Fibroblast of gingiva (primary cell): ENCODE data around the gene APCDD1.
"Not testable (repeated sequence)": the region's sequence is repeated elsewhere in the genome, so short reads cannot be mapped to it uniquely, and the experiment has no call there.

Experiments
- DNase-seq: peaks from one replicate; pipeline ENCODE4 v3.0.0-alpha.2; 2011; ENCODE audit warnings: low read depth

Gene APCDD1

DNA sequence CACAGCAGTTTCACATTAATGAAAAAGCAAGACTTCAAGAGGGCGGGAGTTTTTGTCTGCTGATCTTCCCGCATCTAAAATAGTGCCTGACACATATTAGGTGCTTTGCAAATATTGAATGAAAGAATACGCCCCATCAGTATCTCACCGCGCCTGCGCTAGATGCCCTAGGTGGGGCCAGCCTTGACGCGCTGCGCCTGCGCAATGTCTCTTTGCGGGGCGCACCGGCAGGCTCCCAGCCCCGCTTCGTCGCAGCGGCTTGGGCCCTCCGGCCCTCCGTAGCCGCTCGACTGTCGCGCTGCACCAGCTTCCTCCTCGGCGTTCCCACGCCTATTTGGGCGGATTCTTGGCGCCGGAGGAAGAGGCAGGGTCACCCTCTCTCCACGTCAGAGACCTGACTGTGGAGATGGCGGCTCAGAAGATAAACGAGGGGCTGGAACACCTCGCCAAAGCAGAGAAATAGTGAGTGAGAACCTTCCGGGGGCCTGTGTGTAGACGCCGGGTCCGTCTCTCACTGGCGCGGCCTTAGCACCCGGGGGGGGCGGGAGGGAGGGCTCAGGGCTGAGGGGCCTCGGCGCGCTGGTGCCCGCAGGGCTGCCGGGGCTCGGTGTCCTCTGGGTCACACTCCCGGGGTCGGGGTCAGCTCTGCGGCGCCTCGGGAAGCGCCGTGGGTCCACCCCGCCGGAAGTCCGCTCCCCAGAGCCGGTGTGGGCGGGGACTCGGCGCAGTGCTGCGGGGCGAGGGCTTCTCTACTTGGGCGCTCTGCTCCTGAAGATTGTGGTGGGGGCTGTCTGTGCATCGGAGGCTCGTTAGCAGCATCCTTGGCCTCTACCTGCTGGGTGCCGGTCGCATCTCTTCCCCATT, 71.5 kb downstream of the APCDD1 start, which contains the start of gene NAPG:
Gene NAPG, plus strand, starts transcription at position 331 of the 864 bp plus-strand sequence. Its CDS starts 76 bp downstream, at position 407.
- DNase-seq: peak; percentile 95

GRCh38 chr18:10526561-10526949, 72.1 kb downstream of the APCDD1 start:
- DNase-seq: no peak

- no peak for DNase-seq
These were observed 74.0 kb downstream of the APCDD1 start for GRCh38 chr18:10528439-10528838.

GRCh38 chr18:10530002-10530401, 75.6 kb downstream of the APCDD1 start:
- no peak for DNase-seq

- DNase-seq: no peak
These were observed 76.4 kb downstream of the APCDD1 start for GRCh38 chr18:10530852-10531251.

GRCh38 chr18:10533111-10533510, 78.7 kb downstream of the APCDD1 start:
- DNase-seq: no peak

- DNase-seq: no peak
These were observed 81.8 kb downstream of the APCDD1 start for GRCh38 chr18:10536280-10536679.

DNA sequence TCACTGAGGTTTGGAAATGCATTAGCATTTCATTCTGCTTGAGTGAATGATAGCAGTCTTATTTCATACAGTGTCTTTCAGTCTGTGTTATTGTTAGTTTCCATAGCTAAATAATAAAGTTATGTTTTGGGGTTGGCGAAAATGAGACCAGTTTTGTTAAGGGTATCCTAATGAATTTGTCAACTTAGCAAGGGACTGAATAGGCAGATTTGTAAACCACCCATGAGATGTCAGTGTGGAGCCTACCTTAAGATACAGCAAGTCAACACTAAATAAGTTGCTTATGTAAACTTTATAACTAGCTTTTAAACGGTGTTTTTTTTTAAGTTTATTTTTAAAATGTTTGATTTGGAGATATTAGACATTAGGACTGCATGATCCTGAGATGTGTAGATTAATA, 83.3 kb downstream of the APCDD1 start:
- DNase-seq: no peak

DNA sequence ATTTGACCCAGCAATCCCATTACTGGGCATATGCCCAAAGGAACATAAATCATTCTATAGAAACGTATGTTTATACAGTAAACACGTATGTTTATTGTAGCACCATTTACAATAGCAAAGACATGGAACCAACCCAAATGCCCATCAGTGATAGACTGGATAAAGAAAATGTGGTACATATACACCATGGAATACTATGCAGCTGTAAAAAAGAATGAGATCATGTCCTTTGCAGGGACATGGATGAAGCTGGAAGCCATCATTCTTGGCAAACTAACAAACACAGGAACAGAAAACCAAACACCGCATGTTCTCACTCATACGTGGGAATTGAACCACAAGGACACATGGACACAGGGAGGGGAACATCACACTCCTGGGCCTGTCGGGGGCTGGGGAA, 84.7 kb downstream of the APCDD1 start:
- DNase-seq: not testable (repeated sequence)
